HG03196 (cell line): Measurements from ENCODE around the gene SERPINA6.
"Not testable (repeated sequence)": the region's sequence is repeated elsewhere in the genome, so short reads cannot be mapped to it uniquely, and the experiment has no call there.

Experiments
- ATAC-seq: cut with Tn5 transposase; IDR thresholded peaks from one replicate; pipeline ENCODE4 v1.9.1; 2021; ENCODE audit not compliant: unreplicated experiment

The SERPINA6 gene

GRCh38 chr14:94329857-94330256 is 6.7 kb upstream of the SERPINA6 start:
- no peak for ATAC-seq

GRCh38 chr14:94328196-94328595 is 5.1 kb upstream of the SERPINA6 start:
- no peak for ATAC-seq

- ATAC-seq, result no peak
These were observed 1.5 kb downstream of the SERPINA6 start for GRCh38 chr14:94321421-94322271.

- no peak for ATAC-seq
These were observed 2.9 kb downstream of the SERPINA6 start for GRCh38 chr14:94320243-94320642.

- ATAC-seq, result no peak
These were observed 5.9 kb downstream of the SERPINA6 start for GRCh38 chr14:94317259-94317658.

- no peak for ATAC-seq
These were observed 6.4 kb downstream of the SERPINA6 start for GRCh38 chr14:94316692-94317091.

GRCh38 chr14:94314890-94315289 is 8.2 kb downstream of the SERPINA6 start:
- no peak for ATAC-seq

- ATAC-seq, result no peak
These were observed 9.0 kb downstream of the SERPINA6 start for GRCh38 chr14:94313991-94314655.

- no peak for ATAC-seq
These were observed 10.5 kb downstream of the SERPINA6 start for GRCh38 chr14:94312481-94313246.

- no peak for ATAC-seq
These were observed 12.9 kb downstream of the SERPINA6 start for GRCh38 chr14:94310248-94310647.

GRCh38 chr14:94309721-94310120 is 13.4 kb downstream of the SERPINA6 start:
- no peak for ATAC-seq

GRCh38 chr14:94307410-94307992 is 15.6 kb downstream of the SERPINA6 start:
- no peak for ATAC-seq

GRCh38 chr14:94306047-94306978 is 16.8 kb downstream of the SERPINA6 start:
- ATAC-seq, result no peak

GRCh38 chr14:94305620-94306019 is 17.5 kb downstream of the SERPINA6 start:
- no peak for ATAC-seq

- ATAC-seq, result no peak
These were observed 18.9 kb downstream of the SERPINA6 start for GRCh38 chr14:94304243-94304642.

GRCh38 chr14:94303111-94303510 is 20.0 kb downstream of the SERPINA6 start:
- no peak for ATAC-seq

GRCh38 chr14:94298130-94298529 is 25.0 kb downstream of the SERPINA6 start:
- no peak for ATAC-seq

GRCh38 chr14:94296181-94296545 is 27.0 kb downstream of the SERPINA6 start:
- ATAC-seq, result not testable (repeated sequence)

GRCh38 chr14:94295360-94296180 is 27.6 kb downstream of the SERPINA6 start:
- no peak for ATAC-seq
